ENCODE data around the gene CARD10.

The CARD10 gene

GRCh38 chr22:37483050-37483449 is 36.2 kb downstream of the CARD10 start:
- no peak overlapping the region for H3K27ac ChIP-seq

GRCh38 chr22:37482244-37482643 is 37.0 kb downstream of the CARD10 start:
- DNase-seq (ENCODE audit: low spot score) = no peak
- TF ChIP-seq CTCF (IDR thresholded peaks at IDR 0.05) = no peak
- no peak overlapping the region for H3K27ac ChIP-seq
- H3K4me3 ChIP-seq = no peak overlapping the region

More at GRCh38 chr22:37483050-37483449, 36.2 kb downstream of the CARD10 start:
- no peak overlapping the region for H3K4me3 ChIP-seq
- no peak for DNase-seq (ENCODE audit: low spot score)
- TF ChIP-seq CTCF (IDR thresholded peaks at IDR 0.05) = no peak

GRCh38 chr22:37481347-37481907 is 37.8 kb downstream of the CARD10 start:
- Histone ChIP-seq H3K27ac (no peak overlapping the region), H3K4me3 (no peak overlapping the region)
- no peak for DNase-seq (ENCODE audit: low spot score)
- TF ChIP-seq CTCF (IDR thresholded peaks at IDR 0.05) = no peak

DNA sequence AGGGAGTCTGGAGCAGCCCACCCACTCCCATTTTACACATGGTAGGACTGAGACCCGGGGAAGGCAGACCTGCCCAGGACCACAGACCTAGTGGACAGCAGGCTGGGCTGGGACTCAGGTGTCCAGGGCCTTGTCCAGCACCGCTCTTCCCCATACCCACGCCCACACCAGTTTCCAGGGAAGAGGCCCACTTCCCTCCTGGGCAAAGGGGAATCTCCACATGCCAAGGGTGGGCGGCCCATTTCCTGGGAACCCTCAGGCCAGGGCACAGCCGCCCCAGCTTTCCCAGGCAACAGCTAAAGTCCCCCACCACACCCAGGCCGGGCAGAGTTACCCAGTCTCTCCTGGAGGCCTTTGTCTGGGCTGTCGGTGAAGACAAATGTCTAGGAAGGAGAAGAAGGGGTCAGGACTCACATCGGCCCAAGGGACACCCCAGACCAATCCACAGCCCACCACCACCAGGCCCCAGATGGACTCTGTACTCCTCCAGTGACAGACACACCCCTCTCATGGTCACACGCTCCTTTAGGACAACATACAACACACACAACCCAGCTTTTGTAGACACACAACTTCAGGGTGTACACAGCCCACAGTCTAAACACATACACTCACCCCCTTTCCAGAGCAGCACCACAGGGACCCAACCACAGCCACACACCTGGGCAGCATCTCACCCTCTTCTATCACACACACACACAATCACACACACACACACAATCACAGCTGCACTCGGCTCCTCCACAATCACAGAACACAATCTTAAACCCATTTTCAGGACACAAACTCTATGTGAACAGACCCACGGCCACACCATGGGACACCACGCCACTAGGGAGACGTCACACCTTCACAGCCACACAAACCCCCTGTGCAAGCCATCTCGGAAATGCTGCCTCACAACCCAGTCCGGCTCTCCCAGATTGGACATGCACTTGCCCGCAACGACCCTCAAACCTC is 38.5 kb downstream of the CARD10 start:
- DNase-seq (ENCODE audit: low spot score) = no peak
- Histone ChIP-seq H3K4me3 (no peak overlapping the region), H3K27ac (no peak overlapping the region)
- TF ChIP-seq CTCF (IDR thresholded peaks at IDR 0.05) = no peak

- no peak overlapping the region for H3K27ac ChIP-seq
- DNase-seq (ENCODE audit: low spot score) = no peak
- H3K4me3 ChIP-seq = no peak overlapping the region
- no peak for TF ChIP-seq CTCF (IDR thresholded peaks at IDR 0.05)
Measured at GRCh38 chr22:37479196-37479595, 40.0 kb downstream of the CARD10 start.

DNA sequence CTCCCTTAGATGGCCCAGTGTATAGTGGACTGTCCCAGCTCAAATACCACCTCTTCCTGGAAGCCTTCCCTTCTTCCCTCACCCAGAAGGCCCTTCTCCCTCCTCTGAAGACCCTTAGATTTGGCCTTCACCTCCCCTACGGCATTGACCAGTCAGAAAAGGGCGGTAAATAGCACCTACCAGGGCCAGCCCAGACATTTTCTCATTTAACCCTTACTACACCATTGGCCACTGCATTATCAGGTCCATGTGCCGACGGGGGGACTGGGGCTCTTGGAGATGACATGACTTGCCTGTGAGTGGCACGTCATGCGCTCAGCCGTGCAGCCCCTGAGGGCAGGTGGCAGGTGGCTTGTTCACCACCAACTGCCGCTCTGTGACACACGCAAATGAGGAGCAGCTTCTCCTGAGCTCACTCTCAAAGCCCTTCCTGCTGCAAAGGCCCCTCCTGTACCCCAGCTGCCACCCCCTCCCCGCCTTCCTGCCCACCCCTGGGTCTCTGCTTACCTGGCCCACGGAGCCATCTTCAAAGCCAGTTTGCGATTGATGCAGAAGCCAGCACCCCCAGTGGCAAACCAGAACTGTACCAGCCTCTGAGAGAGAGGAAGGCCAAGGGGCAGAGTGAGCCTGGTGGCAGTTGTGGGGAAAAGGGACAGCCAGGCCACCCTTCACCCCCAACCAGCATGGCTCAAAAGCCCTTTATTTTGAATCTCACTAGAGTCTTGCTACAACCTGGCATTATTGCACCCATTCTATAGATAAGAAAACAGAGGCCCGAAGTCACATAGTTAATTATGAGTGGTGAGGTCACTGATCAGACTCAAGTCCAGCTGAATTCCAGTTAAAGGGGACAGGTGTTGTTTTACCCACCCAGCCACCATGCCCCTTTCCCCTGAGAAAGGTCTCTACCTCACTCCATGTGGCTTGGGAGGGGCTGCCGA is 42.6 kb downstream of the CARD10 start:
- TF ChIP-seq CTCF (IDR thresholded peaks at IDR 0.05) = no peak
- Histone ChIP-seq H3K27ac (no peak overlapping the region), H3K4me3 (no peak overlapping the region)
- DNase-seq (ENCODE audit: low spot score) = no peak

Data from coronary artery (tissue), 2 donors.